Hepatocyte (in vitro differentiated cells): ENCODE measurements around the gene LARP7. TPM values are rescaled to one million over a fixed set of nuclear protein-coding genes. Genes with fewer than 3 reads are reported as not detected.
"Not testable (repeated sequence)": the region's sequence is repeated elsewhere in the genome, so short reads cannot be mapped to it uniquely, and the experiment has no call there.

Source experiments
- DNase-seq: peaks from one replicate; pipeline ENCODE4 v3.0.0-alpha.2; 2016; ENCODE audit warnings: low spot score
- H2AFZ ChIP-seq: fragments of 200-600 bp; sonication (generic); 2 replicates; pipeline ENCODE4 v1.6.0; 2016; ENCODE audit warnings: antibody characterized with exemption, mild to moderate bottlenecking
- H3K27ac ChIP-seq: fragments of 200-600 bp; sonication (generic); 2 replicates; pipeline ENCODE4 v1.5.1; 2016; ENCODE audit warnings: mild to moderate bottlenecking
- H3K27me3 ChIP-seq: fragments of 200-600 bp; sonication (generic); 2 replicates; pipeline ENCODE4 v1.6.1; 2016
- H3K36me3 ChIP-seq: fragments of 200-600 bp; sonication (generic); replicated peaks from 2 replicates; pipeline ENCODE4 v1.5.1; 2016; ENCODE audit warnings: low read depth; ENCODE audit not compliant: insufficient read depth
- H3K4me1 ChIP-seq: fragments of 200-600 bp; sonication (generic); 2 replicates; pipeline ENCODE4 v1.5.1; 2016; ENCODE audit warnings: mild to moderate bottlenecking, moderate library complexity; ENCODE audit not compliant: insufficient read depth
- H3K4me2 ChIP-seq: fragments of 200-600 bp; sonication (generic); 2 replicates; pipeline ENCODE4 v1.6.0; 2016
- H3K4me3 ChIP-seq: fragments of 200-600 bp; sonication (generic); 2 replicates; pipeline ENCODE4 v1.5.1; 2016; ENCODE audit warnings: mild to moderate bottlenecking
- H3K79me2 ChIP-seq: fragments of 200-600 bp; sonication (generic); 2 replicates; pipeline ENCODE4 v1.6.0; 2017; ENCODE audit warnings: mild to moderate bottlenecking
- H3K9me2 ChIP-seq: fragments of 200-600 bp; sonication (generic); replicated peaks from 2 replicates; pipeline ENCODE4 v1.6.0; 2017; ENCODE audit warnings: mild to moderate bottlenecking; ENCODE audit not compliant: insufficient read depth
- H3K9me3 ChIP-seq: fragments of 200-600 bp; sonication (generic); 2 replicates; pipeline ENCODE4 v1.5.1; 2016; ENCODE audit warnings: low read depth, mild to moderate bottlenecking
- H4K20me1 ChIP-seq: fragments of 200-600 bp; sonication (generic); 2 replicates; pipeline ENCODE4 v1.6.0; 2016; ENCODE audit warnings: mild to moderate bottlenecking; ENCODE audit not compliant: insufficient read depth, poor library complexity, severe bottlenecking
- EZH2 ChIP-seq: fragments of 200-600 bp; sonication (generic); IDR thresholded peaks from 2 replicates; pipeline ENCODE4 v1.6.1; 2016; ENCODE audit warnings: antibody characterized with exemption, mild to moderate bottlenecking, borderline replicate concordance
- EZH2phosphoT487 ChIP-seq: fragments of 200-600 bp; sonication (generic); IDR thresholded peaks from one replicate; pipeline ENCODE4 v1.6.1; 2018; ENCODE audit warnings: antibody characterized with exemption, mild to moderate bottlenecking, low read depth, moderate library complexity; ENCODE audit not compliant: unreplicated experiment, severe bottlenecking
- WGBS: methylation state at CpG from one replicate; pipeline ENCODE4 v1.1.6; 2016; ENCODE audit warnings: low lambda C conversion rate; ENCODE audit errors: missing lambda C conversion rate; 5-methylcytosine and 5-hydroxymethylcytosine counted together
- polyA plus RNA-seq: library from polyadenylated mRNA; unstranded; fragments of >200 nt; fragmentation: Nextera tagmentation; extraction: Ambion mirVana; gene quantifications from 2 replicates; pipeline ENCODE4 v1.2.1, GENCODE V29; 2016
- total RNA-seq: library from RNA; depleted of rRNA; stranded (reverse); fragments of >200 nt; gene quantifications from 2 replicates; pipeline ENCODE4 v1.2.3, GENCODE V29; 2014
- TF ChIP-seq, protein P1 (sequence below): fragments of 200-600 bp; sonication (generic); IDR thresholded peaks from 2 replicates; pipeline ENCODE4 v1.5.1; 2016; ENCODE audit warnings: antibody characterized with exemption, mild to moderate bottlenecking; ENCODE audit not compliant: poor library complexity

Gene LARP7
- total and polyA plus RNA-seq, 2 experiments from 2014 or later: 36.0 to 42.8 TPM

DNA sequence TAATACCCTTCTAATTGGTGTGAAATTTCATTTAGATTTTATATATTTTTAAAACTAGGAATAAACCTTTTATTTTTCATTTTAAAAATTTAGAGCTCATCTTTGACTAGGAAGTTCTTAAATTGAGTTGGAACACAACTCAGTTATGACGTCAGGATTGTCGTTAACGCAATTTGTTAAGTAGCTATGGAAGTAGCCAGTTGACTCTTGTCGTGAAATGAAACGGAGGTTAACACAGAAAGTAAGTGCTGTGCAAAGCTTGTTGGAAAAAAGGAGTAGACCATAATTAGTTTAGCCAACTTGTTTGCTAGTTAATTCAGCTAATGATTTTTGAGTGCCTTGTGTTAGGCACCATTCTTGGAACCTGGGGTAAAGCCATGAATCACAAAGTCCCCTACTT lies 18.3 kb downstream of the LARP7 start:
- Histone ChIP-seq H3K4me1 (no peaks in the 10 kb centered on the region), H3K27ac (no peak overlapping the region), H3K9me3 (no peaks in the 10 kb centered on the region), H3K9me2 (no peaks in the 10 kb centered on the region), H3K79me2 (no peaks in the 10 kb centered on the region), H3K4me3 (no peak overlapping the region), H3K27me3 (no peaks in the 10 kb centered on the region), H3K4me2 (no peak overlapping the region), H3K36me3 (no peaks in the 10 kb centered on the region), H4K20me1 (no peaks in the 10 kb centered on the region), H2AFZ (no peak overlapping the region)
- no peak for DNase-seq
- TF ChIP-seq EZH2phosphoT487 (no peak), EZH2 (no peak)
- TF ChIP-seq, protein P1, sequence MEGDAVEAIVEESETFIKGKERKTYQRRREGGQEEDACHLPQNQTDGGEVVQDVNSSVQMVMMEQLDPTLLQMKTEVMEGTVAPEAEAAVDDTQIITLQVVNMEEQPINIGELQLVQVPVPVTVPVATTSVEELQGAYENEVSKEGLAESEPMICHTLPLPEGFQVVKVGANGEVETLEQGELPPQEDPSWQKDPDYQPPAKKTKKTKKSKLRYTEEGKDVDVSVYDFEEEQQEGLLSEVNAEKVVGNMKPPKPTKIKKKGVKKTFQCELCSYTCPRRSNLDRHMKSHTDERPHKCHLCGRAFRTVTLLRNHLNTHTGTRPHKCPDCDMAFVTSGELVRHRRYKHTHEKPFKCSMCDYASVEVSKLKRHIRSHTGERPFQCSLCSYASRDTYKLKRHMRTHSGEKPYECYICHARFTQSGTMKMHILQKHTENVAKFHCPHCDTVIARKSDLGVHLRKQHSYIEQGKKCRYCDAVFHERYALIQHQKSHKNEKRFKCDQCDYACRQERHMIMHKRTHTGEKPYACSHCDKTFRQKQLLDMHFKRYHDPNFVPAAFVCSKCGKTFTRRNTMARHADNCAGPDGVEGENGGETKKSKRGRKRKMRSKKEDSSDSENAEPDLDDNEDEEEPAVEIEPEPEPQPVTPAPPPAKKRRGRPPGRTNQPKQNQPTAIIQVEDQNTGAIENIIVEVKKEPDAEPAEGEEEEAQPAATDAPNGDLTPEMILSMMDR: no peak
- WGBS: 65% methylated on average over 5 of the region's 5 CpGs

DNA sequence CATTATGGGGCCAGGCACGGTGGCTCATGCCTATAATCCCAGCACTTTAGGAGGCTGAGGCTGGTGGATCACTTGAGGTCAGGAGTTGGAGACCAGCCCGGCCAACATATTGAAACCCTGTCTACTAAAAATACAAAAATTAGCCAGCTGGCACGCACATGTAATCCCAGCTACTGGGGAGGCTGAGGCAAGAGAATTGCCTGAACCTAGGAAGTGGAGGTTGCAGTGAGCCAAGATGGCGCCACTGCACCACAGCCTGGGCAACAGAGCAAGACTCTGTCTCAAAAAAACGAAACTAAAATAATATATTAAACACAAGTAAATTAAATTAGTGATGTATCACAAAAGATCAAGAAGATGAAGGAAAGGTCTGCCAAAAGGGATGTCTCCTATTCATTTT lies 19.2 kb downstream of the LARP7 start:
- WGBS: 93% methylated on average over 5 of the region's 5 CpGs
- not testable (repeated sequence) for H4K20me1 ChIP-seq, H3K79me2 ChIP-seq, H3K4me2 ChIP-seq, DNase-seq, H3K27ac ChIP-seq, H3K9me2 ChIP-seq, H3K36me3 ChIP-seq, H3K4me3 ChIP-seq, H3K4me1 ChIP-seq, H3K9me3 ChIP-seq, H2AFZ ChIP-seq, H3K27me3 ChIP-seq

DNA sequence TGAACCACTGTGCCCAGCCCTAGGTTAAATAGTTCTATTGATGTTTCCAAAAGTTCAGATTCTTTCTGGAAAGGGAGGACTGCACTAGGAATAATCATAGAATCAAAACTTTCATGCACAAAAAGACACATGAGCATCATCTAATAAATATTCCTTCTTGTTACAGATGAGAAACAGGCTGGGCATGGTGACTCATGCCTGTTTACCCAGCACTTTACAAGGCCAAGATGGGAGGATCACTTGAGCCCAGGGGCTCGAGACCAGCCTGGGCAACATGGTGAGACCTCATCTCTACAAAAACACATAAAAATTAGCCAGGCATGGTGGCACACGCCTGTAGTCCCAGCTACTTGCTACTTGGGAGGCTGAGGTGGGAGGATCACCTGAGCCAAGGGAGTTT lies 27.7 kb downstream of the LARP7 start:
- H3K9me2 ChIP-seq: no peaks in the 10 kb centered on the region
- H3K4me3 ChIP-seq: no peak overlapping the region
- no peaks in the 10 kb centered on the region for H3K36me3 ChIP-seq
- H3K4me1 ChIP-seq: no peaks in the 10 kb centered on the region
- 90% methylated on average over 2 of the region's 2 CpGs for WGBS
- no peak overlapping the region for H3K4me2 ChIP-seq
- DNase-seq: no peak
- H2AFZ ChIP-seq: no peak overlapping the region
- no peaks in the 10 kb centered on the region for H3K27me3 ChIP-seq
- H4K20me1 ChIP-seq: no peaks in the 10 kb centered on the region
- H3K9me3 ChIP-seq: no peaks in the 10 kb centered on the region
- H3K79me2 ChIP-seq: no peaks in the 10 kb centered on the region
- no peak overlapping the region for H3K27ac ChIP-seq
- TF ChIP-seq EZH2phosphoT487 (no peak), EZH2 (no peak)
- TF ChIP-seq, protein P1: no peak

DNA sequence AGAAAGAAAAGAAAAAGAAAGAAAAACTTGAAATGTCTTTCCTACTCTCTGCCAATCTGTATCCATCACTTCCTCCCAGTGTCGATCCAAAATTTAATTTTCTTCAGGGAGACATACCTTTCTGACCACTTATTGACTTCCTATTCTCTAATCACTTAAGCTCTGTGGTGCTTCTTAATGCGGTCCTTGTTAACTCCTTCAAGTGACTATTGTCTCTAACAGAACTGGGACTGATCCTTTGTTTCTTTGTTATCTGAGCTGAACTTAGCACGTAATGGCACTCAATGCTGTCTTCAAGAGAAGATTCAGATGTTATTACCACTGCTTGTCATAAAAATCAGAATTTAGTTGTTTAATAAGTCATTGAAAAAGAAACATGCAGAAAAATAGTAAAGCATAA lies 31.2 kb downstream of the LARP7 start:
- 76% methylated on average over 3 of the region's 3 CpGs for WGBS
- H2AFZ ChIP-seq: no peak overlapping the region
- no peak overlapping the region for H3K4me2 ChIP-seq
- no peaks in the 10 kb centered on the region for H3K27me3 ChIP-seq
- no peak overlapping the region for H3K4me3 ChIP-seq
- no peak overlapping the region for H3K27ac ChIP-seq
- no peak for DNase-seq
- no peaks in the 10 kb centered on the region for H3K9me3 ChIP-seq
- H3K9me2 ChIP-seq: no peaks in the 10 kb centered on the region
- H4K20me1 ChIP-seq: no peaks in the 10 kb centered on the region
- TF ChIP-seq EZH2: no peak
- no peak for TF ChIP-seq EZH2phosphoT487
- TF ChIP-seq, protein P1: no peak
- H3K79me2 ChIP-seq: no peaks in the 10 kb centered on the region
- no peaks in the 10 kb centered on the region for H3K4me1 ChIP-seq
- no peaks in the 10 kb centered on the region for H3K36me3 ChIP-seq
